H1 (cell line): ENCODE data around the gene FAM216A. TPM values are rescaled to one million over a fixed set of nuclear protein-coding genes. Genes with fewer than 3 reads are reported as not detected.

Source experiments
- CHD1 ChIP-seq: IDR thresholded peaks from 2 replicates; pipeline ENCODE4 v1.6.1; 2012; ENCODE audit warnings: low read depth, low read length, improper control_type of control experiment
- KDM4A ChIP-seq: IDR thresholded peaks from one replicate; pipeline ENCODE4 v1.7.1; 2012; ENCODE audit warnings: low read depth, mild to moderate bottlenecking, moderate library complexity, low read length, inconsistent platforms; ENCODE audit not compliant: severe bottlenecking
- SUZ12 ChIP-seq: fragments of 200-600 bp; sonication (generic); IDR thresholded peaks from 2 replicates; pipeline ENCODE4 v1.6.1; 2012; ENCODE audit warnings: mild to moderate bottlenecking, inconsistent platforms, low read length, moderate library complexity, mixed read lengths
- polyA plus RNA-seq, 7 experiments: library from polyadenylated mRNA; depleted of rRNA in 3 of 7; stranded (reverse) in 5 of 7; unstranded in 2 of 7; fragments of >200 nt in 5 of 7; fragments of 200-250 nt in 2 of 7; gene quantifications; 1 replicate in 5 of 7; 2 replicates in 1 of 7; 4 replicates in 1 of 7; pipeline versions ENCODE4 v1.2.1 to v1.2.3, GENCODE V29; 2011 to 2013; ENCODE audit warnings: missing spikeins in 2 of 7, mixed read lengths in 2 of 7
- total RNA-seq: library from RNA; stranded (reverse); fragmentation: NEBNext Ultra II Directional; extraction: Animal tissue kit (Norgen Biotek cat#: 25700); gene quantifications from 2 replicates; pipeline ENCODE4 v1.2.1, GENCODE V29; 2021
- TF ChIP-seq, protein P1 (sequence below): fragments of 300-600 bp; sonication (generic); IDR thresholded peaks from 2 replicates; pipeline ENCODE4 v1.7.1; 2012; ENCODE audit warnings: low read length, moderate library complexity, mild to moderate bottlenecking, inconsistent platforms; ENCODE audit not compliant: insufficient replicate concordance

Gene FAM216A
- total and polyA plus RNA-seq, 2 of the 8 experiments (the other 6 are each of a cell fraction or from before 2014, with no cell fraction given) = 19.8 to 24.6 TPM

DNA sequence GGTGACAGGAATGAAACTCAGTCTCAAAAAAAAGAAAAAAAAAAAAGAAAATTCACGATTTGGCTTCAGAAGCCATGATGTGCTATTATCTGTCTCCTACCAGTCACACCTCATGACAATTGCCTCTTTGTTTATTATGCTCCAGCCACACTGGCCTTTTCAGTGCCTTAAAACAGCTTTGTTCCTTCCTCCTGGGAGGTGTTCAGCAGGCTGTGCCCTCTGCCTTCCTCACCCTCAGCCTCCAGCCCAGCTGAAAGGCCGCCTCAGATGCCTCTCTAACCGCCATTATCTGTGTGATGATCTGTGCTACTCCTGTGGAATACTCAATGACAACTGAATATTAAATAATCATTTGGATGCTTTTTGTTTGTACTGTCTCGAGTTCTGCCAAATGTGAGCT is 9.9 kb upstream of the FAM216A start (continued):
- TF ChIP-seq, protein P1, sequence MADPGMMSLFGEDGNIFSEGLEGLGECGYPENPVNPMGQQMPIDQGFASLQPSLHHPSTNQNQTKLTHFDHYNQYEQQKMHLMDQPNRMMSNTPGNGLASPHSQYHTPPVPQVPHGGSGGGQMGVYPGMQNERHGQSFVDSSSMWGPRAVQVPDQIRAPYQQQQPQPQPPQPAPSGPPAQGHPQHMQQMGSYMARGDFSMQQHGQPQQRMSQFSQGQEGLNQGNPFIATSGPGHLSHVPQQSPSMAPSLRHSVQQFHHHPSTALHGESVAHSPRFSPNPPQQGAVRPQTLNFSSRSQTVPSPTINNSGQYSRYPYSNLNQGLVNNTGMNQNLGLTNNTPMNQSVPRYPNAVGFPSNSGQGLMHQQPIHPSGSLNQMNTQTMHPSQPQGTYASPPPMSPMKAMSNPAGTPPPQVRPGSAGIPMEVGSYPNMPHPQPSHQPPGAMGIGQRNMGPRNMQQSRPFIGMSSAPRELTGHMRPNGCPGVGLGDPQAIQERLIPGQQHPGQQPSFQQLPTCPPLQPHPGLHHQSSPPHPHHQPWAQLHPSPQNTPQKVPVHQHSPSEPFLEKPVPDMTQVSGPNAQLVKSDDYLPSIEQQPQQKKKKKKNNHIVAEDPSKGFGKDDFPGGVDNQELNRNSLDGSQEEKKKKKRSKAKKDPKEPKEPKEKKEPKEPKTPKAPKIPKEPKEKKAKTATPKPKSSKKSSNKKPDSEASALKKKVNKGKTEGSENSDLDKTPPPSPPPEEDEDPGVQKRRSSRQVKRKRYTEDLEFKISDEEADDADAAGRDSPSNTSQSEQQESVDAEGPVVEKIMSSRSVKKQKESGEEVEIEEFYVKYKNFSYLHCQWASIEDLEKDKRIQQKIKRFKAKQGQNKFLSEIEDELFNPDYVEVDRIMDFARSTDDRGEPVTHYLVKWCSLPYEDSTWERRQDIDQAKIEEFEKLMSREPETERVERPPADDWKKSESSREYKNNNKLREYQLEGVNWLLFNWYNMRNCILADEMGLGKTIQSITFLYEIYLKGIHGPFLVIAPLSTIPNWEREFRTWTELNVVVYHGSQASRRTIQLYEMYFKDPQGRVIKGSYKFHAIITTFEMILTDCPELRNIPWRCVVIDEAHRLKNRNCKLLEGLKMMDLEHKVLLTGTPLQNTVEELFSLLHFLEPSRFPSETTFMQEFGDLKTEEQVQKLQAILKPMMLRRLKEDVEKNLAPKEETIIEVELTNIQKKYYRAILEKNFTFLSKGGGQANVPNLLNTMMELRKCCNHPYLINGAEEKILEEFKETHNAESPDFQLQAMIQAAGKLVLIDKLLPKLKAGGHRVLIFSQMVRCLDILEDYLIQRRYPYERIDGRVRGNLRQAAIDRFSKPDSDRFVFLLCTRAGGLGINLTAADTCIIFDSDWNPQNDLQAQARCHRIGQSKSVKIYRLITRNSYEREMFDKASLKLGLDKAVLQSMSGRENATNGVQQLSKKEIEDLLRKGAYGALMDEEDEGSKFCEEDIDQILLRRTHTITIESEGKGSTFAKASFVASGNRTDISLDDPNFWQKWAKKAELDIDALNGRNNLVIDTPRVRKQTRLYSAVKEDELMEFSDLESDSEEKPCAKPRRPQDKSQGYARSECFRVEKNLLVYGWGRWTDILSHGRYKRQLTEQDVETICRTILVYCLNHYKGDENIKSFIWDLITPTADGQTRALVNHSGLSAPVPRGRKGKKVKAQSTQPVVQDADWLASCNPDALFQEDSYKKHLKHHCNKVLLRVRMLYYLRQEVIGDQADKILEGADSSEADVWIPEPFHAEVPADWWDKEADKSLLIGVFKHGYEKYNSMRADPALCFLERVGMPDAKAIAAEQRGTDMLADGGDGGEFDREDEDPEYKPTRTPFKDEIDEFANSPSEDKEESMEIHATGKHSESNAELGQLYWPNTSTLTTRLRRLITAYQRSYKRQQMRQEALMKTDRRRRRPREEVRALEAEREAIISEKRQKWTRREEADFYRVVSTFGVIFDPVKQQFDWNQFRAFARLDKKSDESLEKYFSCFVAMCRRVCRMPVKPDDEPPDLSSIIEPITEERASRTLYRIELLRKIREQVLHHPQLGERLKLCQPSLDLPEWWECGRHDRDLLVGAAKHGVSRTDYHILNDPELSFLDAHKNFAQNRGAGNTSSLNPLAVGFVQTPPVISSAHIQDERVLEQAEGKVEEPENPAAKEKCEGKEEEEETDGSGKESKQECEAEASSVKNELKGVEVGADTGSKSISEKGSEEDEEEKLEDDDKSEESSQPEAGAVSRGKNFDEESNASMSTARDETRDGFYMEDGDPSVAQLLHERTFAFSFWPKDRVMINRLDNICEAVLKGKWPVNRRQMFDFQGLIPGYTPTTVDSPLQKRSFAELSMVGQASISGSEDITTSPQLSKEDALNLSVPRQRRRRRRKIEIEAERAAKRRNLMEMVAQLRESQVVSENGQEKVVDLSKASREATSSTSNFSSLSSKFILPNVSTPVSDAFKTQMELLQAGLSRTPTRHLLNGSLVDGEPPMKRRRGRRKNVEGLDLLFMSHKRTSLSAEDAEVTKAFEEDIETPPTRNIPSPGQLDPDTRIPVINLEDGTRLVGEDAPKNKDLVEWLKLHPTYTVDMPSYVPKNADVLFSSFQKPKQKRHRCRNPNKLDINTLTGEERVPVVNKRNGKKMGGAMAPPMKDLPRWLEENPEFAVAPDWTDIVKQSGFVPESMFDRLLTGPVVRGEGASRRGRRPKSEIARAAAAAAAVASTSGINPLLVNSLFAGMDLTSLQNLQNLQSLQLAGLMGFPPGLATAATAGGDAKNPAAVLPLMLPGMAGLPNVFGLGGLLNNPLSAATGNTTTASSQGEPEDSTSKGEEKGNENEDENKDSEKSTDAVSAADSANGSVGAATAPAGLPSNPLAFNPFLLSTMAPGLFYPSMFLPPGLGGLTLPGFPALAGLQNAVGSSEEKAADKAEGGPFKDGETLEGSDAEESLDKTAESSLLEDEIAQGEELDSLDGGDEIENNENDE = no peak
- TF ChIP-seq CHD1 (no peak), KDM4A (no peak), SUZ12 (no peak)
